ENCODE data around the gene GTPBP1. TPM values are rescaled to one million over a fixed set of nuclear protein-coding genes. Genes with fewer than 3 reads are reported as not detected.

The GTPBP1 gene
- total and polyA plus RNA-seq, 2 of the 4 experiments (the other 2 are of a cell fraction) = 12.4 to 29.5 TPM

DNA sequence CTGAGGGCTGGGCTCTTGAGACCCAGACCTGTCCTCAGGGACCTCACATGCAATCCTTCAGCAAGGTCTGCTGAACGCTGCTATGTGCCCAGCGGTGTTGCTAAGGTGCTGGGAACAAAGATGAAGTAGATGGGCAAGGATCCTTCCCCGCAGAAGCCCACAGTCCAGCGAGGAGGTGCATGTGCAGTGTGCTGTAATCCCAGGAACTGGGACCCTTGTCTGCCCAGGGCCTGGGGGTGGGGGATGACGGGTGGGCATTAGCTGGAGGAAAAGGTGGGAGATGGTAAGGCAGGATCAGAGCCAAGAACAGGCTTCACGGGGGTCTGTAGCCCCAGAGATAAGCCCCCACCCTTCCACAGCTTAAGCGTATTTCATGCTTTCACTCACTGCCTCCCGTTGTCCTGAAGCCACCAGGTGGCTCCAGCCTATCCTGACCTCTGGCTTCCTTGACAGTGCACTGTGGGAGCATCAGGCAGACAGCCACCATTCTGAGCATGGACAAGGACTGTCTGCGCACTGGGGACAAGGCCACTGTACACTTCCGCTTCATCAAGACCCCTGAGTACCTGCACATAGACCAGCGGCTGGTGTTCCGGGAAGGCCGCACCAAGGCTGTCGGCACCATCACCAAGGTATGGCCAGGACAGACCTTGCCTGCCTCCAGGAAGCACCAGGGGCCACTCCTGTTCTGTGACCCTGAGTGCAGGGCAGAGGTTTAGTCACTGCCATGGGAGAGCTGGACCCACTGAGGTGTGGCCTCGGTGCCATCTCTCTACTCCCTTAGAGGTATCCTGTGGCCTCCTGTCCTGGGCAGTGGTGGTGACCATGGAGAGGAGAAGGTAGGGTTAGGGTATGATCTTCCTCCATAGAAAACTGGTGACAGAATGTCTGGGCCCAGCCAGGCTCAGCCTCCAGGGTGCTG is 22.0 kb downstream of the GTPBP1 start:
- no peak for ATAC-seq (ENCODE audit: low read depth)
- CTCF ChIA-PET = interaction anchor here (1.4 kb wide), 1 partner anchor 9 kb away, joined by 3 read pairs; no protein-coding TSS in a partner anchor
- intact Hi-C loops (cut with micrococcal nuclease) = no loop called here

More for the DNA sequence above, 22.0 kb downstream of the GTPBP1 start:
- Histone ChIP-seq H3K4me2 (ENCODE audit: low read depth, low read length) (no peak overlapping the region), H4K91ac (ENCODE audit: insufficient read depth, low read depth, low read length) (no peak overlapping the region), H3K9me3 (ENCODE audit: control insufficient read depth, insufficient read depth, low read length) (no peaks in the 10 kb centered on the region), H3K4me3 (ENCODE audit: insufficient read depth, low read depth, low read length) (no peak overlapping the region), H3K4me1 (ENCODE audit: control insufficient read depth, insufficient read depth, low read length) (no peaks in the 10 kb centered on the region), H3K27ac (ENCODE audit: insufficient read depth, low read length) (no peak overlapping the region), H2BK120ac (ENCODE audit: low read depth, low read length) (no peak overlapping the region), H2AK9ac (replicated peaks; ENCODE audit: low read depth, low read length, poor library complexity) (no peak overlapping the region), H2BK15ac (ENCODE audit: low read depth, low read length) (no peak overlapping the region), H4K5ac (ENCODE audit: low read depth, low read length) (no peak overlapping the region), H3K36me3 (ENCODE audit: control insufficient read depth, insufficient read depth, low read length) (peaks cover 85% of the 10 kb centered on the region), H3K23ac (ENCODE audit: low read depth, low read length) (no peak overlapping the region), H4K8ac (ENCODE audit: low read depth in 2 of 2, low read length in 2 of 2) (no peak overlapping the region), H2AK5ac (ENCODE audit: low read depth, low read length) (no peak overlapping the region), H3K9ac (ENCODE audit: low read depth, low read length) (no peak overlapping the region), H3K14ac (replicated peaks; ENCODE audit: low read depth, low read length) (no peak overlapping the region), H2AFZ (replicated peaks; ENCODE audit: low read length, poor library complexity) (no peak overlapping the region), H2BK20ac (ENCODE audit: low read depth, low read length) (no peak overlapping the region), H3K27me3 (ENCODE audit: control insufficient read depth, insufficient read depth, low read length) (no peaks in the 10 kb centered on the region), H2BK5ac (ENCODE audit: low read depth, low read length, poor library complexity, severe bottlenecking) (no peak overlapping the region), H3K18ac (ENCODE audit: low read depth, low read length) (no peak overlapping the region), H3K9me1 (ENCODE audit: insufficient read depth, low read length) (0 out of 2 replicates have a peak, but pooled peaks cover 3% of the 10 kb centered on the region), H4K20me1 (ENCODE audit: insufficient read depth, low read length) (no peaks in the 10 kb centered on the region; the same call in 1 of the 2 replicates), H3K79me1 (ENCODE audit: low read depth in 1 of 2, low read length in 2 of 2) (peaks cover 5 to 27% of the 10 kb centered on the region in 2 experiments; a peak in 3 of 4 replicates), H3K4ac (ENCODE audit: low read depth, low read length) (no peak overlapping the region), H3K56ac (ENCODE audit: extremely low read depth, insufficient read depth, low read length) (no peak overlapping the region)
- dilution Hi-C loops (cut with HindIII; ENCODE audit: low sequenced_read_pairs, unreplicated experiment) (no loop called here), in situ Hi-C loops (cut with MboI; ENCODE audit: low sequenced_read_pairs) (no loop called here)
- BruUV-seq (replicated peaks) = no TSS peak
- WGBS, 2 experiments (ENCODE audit: extremely low coverage in 2 of 2, insufficient read length in 1 of 2) = 100% methylated on average over 6 of the region's 15 CpGs; no CpG with 5 or more reads in 1 of the 2 experiments
- TF ChIP-seq NFE2L2 (IDR thresholded peaks at IDR 0.05; ENCODE audit: low read depth, low read length) = no peak
- TF ChIP-seq RFX5 (IDR thresholded peaks at IDR 0.05; ENCODE audit: low read depth, low read length) = no peak
- TF ChIP-seq CEBPB (IDR thresholded peaks at IDR 0.05; ENCODE audit: low read depth, low read length) = no peak
- no peak for TF ChIP-seq MAFK (IDR thresholded peaks at IDR 0.05; ENCODE audit: low read depth, low read length)
- no peak for TF ChIP-seq MAZ (IDR thresholded peaks at IDR 0.05; ENCODE audit: borderline replicate concordance, low read depth, low read length)
- TF ChIP-seq BHLHE40 (IDR thresholded peaks at IDR 0.05; ENCODE audit: low read depth, low read length) = no peak
- TF ChIP-seq, protein P1, sequence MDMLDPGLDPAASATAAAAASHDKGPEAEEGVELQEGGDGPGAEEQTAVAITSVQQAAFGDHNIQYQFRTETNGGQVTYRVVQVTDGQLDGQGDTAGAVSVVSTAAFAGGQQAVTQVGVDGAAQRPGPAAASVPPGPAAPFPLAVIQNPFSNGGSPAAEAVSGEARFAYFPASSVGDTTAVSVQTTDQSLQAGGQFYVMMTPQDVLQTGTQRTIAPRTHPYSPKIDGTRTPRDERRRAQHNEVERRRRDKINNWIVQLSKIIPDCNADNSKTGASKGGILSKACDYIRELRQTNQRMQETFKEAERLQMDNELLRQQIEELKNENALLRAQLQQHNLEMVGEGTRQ (IDR thresholded peaks at IDR 0.05; ENCODE audit: low read depth, low read length) = no peak
- TF ChIP-seq RAD21 (IDR thresholded peaks at IDR 0.05; ENCODE audit: low read length) = no peak
- TF ChIP-seq, protein P2, sequence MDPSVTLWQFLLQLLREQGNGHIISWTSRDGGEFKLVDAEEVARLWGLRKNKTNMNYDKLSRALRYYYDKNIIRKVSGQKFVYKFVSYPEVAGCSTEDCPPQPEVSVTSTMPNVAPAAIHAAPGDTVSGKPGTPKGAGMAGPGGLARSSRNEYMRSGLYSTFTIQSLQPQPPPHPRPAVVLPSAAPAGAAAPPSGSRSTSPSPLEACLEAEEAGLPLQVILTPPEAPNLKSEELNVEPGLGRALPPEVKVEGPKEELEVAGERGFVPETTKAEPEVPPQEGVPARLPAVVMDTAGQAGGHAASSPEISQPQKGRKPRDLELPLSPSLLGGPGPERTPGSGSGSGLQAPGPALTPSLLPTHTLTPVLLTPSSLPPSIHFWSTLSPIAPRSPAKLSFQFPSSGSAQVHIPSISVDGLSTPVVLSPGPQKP (IDR thresholded peaks at IDR 0.05; ENCODE audit: borderline replicate concordance, low read depth, low read length) = no peak
- no peak for TF ChIP-seq MXI1 (IDR thresholded peaks at IDR 0.05; ENCODE audit: borderline replicate concordance, low read depth, low read length)
- no peak for TF ChIP-seq RCOR1 (IDR thresholded peaks at IDR 0.05; ENCODE audit: insufficient replicate concordance, low read length)
- POLR2A ChIA-PET (ENCODE audit: unreplicated experiment) = no interaction called here
- no peak for DNase-seq

All from IMR-90 (cell line).